Inflammatory macrophage (primary cell): Measurements from ENCODE around the gene CCT4.
A peak's percentile ranks its signal among the peaks of the same experiment; 100 is the strongest.
"Not testable (repeated sequence)": the region's sequence is repeated elsewhere in the genome, so short reads cannot be mapped to it uniquely, and the experiment has no call there.

Experiments used
- DNase-seq, 2 donors: peaks; one replicate each; pipeline ENCODE4 v3.0.0-alpha.2; 2020 to 2022
- total RNA-seq, 18 experiments: gene quantifications; one replicate each; lab custom pipeline; 2026; ENCODE audit warnings: mixed read lengths in 6 of 18, inconsistent platforms in 2 of 18; lab: John Stamatoyannopoulos, UW

The CCT4 gene
- 77.3 to 217 (median 177) reads per million in 18 experiments for total RNA-seq

GRCh38 chr2:61888267-61889055 is at the start of gene CCT4:
Gene CCT4, minus strand, starts transcription at chr2:61888656. Its CDS starts 149 bp downstream, at chr2:61888507.
- peak; percentile 82 for DNase-seq

- no peak for DNase-seq
Observed at GRCh38 chr2:61937886-61938285, 49.4 kb upstream of the CCT4 start.

GRCh38 chr2:61937098-61937497 is 48.6 kb upstream of the CCT4 start:
- no peak for DNase-seq

GRCh38 chr2:61928826-61929461 is 40.5 kb upstream of the CCT4 start:
- no peak for DNase-seq

- DNase-seq = no peak
Observed at GRCh38 chr2:61926531-61927477, 38.3 kb upstream of the CCT4 start.

GRCh38 chr2:61924895-61925663 is 36.6 kb upstream of the CCT4 start:
- DNase-seq = no peak

GRCh38 chr2:61922714-61923113 is 34.3 kb upstream of the CCT4 start:
- no peak for DNase-seq

- DNase-seq = no peak
Observed at GRCh38 chr2:61920548-61920947, 32.1 kb upstream of the CCT4 start.

GRCh38 chr2:61914794-61915193 is 26.3 kb upstream of the CCT4 start:
- DNase-seq = not testable (repeated sequence)

GRCh38 chr2:61911510-61911909 is 23.1 kb upstream of the CCT4 start:
- peak in 1 of 2 donors; percentile 11 for DNase-seq

GRCh38 chr2:61910603-61911002 is 22.1 kb upstream of the CCT4 start:
- DNase-seq = no peak

GRCh38 chr2:61909116-61909515 is 20.7 kb upstream of the CCT4 start:
- no peak for DNase-seq

- no peak for DNase-seq
Observed at GRCh38 chr2:61906186-61906470, 17.7 kb upstream of the CCT4 start.

GRCh38 chr2:61905372-61906185 is 17.1 kb upstream of the CCT4 start, which contains the start of gene COMMD1:
Gene COMMD1, plus strand, starts transcription at chr2:61905674. Its CDS starts 5 bp downstream, at chr2:61905679.
- DNase-seq = peak; percentile 77 to 86

- DNase-seq = peak; percentile 62 to 84
Observed at GRCh38 chr2:61900281-61900680, 11.8 kb upstream of the CCT4 start.

- peak; percentile 9 to 26 for DNase-seq
Observed at GRCh38 chr2:61898810-61899209, 10.4 kb upstream of the CCT4 start.

GRCh38 chr2:61887717-61888266 is 664 bp downstream of the CCT4 start:
- peak; percentile 21 to 55 for DNase-seq

- no peak for DNase-seq
Observed at GRCh38 chr2:61885896-61886603, 2.4 kb downstream of the CCT4 start.

GRCh38 chr2:61882850-61883249 is 5.6 kb downstream of the CCT4 start:
- DNase-seq = no peak

- not testable (repeated sequence) for DNase-seq
Observed at GRCh38 chr2:61879351-61879750, 9.1 kb downstream of the CCT4 start.
